Fibroblast of gingiva (primary cell): ENCODE measurements around the gene ESRRB.
A peak's percentile ranks its signal among the peaks of the same experiment; 100 is the strongest.

ENCODE experiments used
- DNase-seq: peaks from one replicate; pipeline ENCODE4 v3.0.0-alpha.2; 2011; ENCODE audit warnings: low read depth

Gene ESRRB

DNA sequence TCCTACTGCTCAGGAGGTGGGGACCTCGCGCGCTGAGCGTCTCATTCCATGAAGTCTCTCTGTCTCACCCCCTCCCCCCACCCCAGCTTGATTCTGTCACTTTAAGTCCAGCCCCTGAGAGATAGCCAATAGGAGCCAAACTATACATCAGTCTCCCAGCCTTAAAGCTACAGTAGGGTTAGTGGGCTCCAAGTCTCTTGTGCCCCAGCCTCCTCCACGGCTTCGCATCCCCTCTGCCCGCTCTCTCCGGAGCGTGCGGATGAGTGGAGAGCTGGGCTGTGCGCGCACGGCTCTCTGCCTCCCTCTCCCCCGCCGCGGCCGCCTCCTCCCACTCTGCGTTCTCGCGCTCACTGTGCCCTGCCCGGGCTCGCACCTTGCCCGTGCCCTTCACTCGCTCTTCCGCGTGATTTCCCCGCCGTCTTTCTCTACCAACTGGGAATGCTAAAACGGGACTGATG, at the start of gene ESRRB:
ESRRB (plus strand) TSS at position 191 of the 458 bp plus-strand sequence; CDS start at position 456, 265 bp downstream.
- DNase-seq, result no peak

DNA sequence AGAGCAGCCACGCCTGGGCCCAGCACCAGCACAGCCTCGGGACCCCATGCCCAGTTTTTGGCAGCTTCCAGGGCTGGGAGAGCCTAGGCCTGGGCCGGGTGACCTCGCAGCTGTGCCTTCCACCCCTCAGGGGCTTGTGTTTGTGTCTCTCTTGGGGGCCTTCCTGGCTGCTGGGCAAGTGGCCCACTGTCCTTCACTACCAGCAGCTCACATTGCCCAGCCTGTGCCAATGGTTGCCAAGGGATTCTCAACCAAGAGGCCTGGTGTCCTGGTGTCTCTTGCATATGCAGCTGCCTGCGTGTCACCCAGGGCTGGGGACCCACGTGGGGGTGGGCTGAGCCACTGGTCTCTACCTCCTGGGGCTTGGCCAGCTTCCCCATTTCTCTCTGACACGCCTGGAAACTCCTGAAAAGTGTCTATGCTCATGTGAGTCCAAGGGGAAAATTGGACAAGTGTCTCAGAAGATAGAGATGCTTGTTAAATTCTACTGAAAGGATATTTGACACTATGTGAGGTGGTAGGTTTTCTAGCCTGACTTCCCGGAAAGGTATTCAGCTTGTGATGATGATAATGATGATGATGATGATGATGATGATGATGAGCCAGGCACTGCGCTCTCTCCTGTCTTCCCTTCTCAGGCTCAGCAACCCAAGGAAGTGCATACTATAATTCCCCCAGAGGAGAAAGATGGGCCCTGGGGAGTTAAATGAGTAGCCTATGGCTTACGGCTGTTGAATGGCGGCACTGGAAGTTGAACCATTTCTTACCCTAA, 48.8 kb upstream of the ESRRB start:
- no peak for DNase-seq

DNA sequence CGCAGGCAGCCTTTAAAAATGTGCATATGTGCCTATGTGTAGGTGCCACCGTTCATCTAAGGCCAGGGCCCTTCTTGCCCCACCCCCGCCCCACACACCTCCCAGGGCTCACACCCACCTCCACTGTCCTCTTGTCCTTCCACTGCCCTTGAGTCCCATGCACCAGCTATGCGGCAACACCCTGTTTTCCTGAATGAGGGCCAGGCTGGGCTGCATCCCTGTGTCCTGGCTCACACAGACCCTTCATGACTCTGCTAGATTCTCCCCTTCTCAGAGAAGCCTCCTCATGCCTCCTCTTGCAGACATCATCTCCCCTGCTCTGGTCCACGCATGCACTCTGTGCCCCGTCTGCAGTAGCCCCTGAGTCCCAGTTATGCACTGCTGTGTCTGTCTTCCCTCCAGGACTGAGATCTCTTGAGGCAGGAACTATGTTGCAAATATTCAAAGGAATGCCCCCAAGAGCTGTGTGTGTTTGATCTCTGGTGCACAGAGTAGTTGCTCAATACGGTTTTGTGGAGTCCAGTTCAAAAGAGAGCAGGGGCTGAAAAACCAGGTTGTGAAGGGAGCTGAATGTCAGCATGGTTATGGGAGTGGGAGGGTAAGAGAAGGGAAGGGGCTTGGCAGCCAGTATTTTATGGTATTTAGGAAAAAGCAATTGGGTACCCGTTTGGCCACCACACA, 47.3 kb upstream of the ESRRB start:
- no peak for DNase-seq

DNA sequence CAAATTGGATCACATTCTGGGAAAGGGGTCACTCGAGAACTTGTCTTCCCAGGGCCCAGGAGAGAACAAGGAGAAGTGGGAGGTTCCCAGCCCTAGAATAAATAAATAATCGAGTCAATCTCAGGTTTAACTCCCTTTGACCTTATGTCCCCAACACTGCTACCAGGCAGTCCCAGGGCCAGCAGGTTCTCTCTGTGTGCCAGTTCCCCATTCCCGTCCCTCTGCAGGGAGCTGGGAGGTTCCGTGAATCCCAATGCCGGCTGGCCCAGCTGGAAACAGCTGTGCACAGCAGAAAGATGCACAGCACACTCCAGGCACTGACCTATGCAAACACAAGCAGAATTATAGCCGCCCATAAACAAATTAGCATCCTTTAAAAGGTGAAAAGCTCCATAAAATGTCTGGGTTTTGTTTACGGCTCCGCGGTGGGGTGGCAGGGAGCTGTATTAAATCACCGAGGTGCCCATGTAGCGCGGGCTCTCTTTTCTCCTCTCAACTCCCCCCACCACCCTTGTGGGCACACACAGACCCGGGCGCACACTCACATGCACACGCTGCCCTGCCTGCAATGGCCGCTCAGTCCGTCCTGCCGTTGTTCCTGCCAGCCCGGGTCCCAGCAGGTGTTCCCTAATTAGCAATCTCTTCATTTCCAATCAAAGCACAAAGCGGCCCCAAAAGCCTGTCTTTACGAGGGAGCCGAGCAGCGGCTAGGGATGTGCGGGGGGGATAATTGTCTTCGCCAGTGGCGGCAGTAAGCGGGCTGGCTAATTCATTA, 46.6 kb upstream of the ESRRB start:
- DNase-seq, result no peak

DNA sequence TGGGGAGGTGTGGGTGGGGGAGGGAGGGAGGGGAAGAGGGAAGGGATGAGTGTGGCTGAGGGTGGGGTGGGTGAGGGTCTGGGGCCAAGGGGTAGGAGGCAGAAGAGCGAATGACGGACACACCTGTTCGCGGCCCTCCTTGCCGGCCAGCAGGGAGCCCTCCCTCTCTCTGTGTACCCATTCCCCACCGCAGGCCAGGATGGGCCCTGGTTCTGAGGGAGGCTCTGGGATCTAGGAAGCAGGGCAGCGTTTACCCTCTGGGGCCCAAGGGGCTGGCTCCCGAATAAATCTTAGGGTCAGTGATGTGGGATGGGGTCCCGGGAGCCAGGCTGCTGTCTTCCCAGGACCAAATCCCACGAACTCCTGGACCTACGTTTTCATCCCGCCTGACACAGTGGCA, 46.0 kb upstream of the ESRRB start:
- no peak for DNase-seq

DNA sequence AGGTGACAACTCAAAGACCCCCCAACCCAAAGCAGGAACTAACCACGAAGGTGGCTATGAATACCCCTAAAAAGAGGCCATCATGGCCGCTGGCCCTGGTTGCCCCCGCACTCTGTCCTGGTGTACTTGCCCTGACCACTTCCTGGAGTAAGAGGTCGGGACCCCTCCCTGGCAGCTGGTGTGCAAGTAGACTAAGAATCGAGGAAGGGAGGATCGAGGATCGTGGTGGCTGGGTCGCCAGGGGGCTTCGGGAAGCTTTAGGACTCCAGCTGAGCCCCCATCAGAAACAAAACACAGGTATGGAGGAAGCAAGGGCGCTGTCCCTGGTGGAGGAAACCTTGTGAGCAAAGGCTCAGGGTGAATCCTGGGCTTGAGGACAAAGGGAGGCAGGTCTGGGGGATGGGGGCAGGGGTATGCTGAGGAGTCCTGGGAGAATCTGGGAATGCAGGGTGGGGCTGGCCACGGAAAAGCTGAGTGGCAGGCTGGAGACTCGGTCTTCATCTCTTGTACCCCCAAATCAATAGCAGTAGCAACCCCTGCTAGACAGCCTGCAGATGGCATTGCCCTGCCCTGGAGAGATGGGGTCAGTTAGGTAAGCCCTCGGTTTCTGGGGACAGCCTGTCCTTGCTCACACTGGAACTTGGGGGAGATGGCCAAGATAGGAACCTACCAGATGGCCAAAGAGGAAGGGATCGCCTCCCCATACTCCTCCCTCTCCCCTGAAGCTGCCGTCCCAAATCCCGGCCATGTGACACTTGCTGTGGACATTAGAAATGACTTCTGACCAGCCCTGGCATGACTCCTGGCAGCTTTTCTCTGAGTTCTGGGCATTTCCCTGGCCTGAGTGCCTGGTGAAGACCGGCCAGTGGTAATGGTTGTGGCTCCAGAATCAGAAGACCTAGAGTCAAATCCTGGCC, 45.3 kb upstream of the ESRRB start:
- no peak for DNase-seq

DNA sequence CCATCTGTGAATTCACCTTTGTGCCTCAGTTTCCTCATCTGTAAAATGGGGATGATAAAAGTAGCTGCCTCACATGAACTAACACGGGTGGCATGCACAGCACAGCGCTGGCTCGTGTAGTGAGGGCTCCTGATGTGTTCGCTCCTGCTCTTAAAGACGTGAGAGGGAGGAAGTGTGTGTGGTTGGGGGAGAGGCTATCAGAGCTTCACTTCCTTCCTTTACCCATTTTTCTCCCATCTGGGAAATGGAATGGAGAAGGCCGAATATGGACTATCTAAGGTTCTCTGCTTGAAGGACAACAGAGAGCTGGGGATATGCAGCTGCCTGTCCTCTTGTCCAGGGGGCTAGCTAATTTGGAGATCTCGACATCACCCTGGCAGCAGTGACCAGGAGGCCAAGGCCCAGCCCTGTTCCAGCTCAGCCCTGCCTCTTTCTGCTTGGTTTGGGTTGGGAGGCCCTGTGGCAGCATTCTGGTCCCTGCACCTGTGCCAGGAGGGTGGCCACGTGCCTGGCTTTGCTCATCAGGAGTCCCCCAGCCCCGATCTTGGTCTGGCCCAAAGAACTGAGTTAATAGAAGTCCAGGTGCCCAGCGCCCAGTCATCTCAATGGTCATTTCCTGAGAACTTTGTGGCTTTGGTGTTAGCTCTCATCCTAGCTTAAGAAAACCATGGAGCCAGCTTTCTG, 44.5 kb upstream of the ESRRB start:
- no peak for DNase-seq

DNA sequence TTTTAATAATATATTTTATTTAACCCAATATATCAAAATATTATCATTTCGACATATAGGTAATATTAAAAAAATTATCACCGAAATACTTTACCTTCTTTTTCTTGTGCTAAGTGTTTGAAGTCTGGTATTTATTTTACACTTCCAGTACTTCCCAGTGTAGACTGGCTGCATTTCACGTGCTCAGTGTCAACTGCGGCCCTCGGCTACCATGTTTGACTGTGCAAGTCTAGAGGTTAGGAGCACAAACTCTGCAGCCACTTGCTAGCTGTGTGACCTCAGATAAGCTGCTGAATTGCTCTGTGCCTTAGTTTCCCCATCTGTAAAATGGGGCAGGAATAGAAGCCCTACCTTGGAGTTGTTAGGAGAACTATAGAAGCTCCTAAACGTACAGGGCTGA, 42.3 kb upstream of the ESRRB start:
- DNase-seq, result no peak

DNA sequence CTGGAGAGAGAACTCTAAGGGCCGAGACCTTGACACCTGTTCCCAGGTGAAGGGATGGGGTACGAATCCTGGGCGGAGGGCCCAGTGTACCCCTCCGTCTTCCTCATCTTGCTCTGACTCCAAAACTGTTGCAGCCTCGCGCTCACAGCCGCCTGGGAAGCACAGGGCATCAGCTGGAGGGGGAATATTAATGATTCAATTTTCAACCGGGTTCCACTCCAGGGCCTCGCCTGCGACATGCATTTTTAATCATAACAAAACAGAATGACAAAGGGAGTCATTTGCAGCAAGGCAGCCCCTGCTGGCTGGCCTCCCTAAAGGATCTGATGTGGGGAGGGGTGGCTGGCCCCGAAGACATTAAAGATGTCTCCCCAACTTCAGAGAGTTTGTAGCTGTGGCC, 41.6 kb upstream of the ESRRB start:
- DNase-seq, result no peak

DNA sequence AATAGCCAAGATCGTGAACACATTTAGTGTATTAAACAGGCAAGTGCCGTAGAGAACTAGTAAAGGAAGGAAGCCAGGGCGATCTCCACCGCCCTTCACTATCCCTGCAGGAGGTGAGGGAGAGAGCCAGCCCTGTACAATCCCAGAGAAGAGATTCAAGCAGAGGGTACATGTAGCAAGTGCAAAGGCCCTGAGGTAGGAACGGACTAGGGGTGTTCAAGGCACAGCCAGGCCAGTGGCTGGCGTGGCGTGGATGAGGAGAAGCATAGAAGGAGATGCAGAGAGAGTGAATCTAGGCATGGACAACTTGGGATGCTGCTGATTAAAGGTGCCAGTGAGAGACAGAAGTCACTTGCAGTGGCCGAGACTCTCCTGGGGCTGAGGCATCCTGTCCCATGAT, 39.1 kb upstream of the ESRRB start:
- no peak for DNase-seq

DNA sequence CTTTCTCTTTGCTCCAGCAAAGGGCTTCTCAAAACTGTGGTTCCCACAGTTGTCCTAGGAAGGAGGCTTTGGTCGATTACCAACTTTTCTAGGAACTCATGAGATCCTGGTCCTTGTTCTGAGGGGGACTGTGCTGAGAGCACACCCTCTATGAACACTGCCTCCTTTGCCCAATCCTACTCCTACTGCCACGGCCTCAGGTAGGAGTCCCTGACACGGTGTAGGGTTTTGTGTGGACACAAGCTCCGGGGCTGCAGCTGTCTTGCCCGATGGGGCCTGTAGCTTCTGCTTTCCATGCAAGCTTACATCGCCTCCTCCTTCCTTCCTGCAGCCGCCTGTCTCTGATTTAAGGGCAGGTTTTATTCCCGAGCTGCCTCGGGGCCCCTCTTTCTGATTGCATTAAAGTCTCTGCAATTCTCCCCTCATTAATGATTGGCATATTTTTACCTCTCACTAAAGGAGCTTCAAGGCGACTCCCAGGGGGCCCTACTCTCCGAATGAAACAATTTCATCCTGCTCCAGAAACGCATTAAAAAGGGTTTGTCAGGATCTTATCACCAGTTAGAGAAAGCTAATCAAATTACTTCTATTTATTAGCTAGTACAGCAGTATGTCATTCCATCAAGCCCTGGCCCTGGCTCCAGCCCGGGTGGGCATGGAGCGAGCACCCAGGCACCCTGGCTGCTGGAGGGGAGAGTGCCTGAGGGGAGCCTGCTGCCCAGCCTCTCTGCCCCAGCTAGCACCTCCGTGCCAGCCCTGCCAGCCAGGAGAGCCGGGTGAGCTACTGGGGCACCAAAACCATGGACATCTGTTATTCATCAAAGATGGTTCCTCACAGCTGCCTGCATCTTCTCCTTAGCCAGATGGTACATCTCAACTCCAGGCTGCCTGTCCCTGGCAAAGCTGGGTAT, 38.0 kb upstream of the ESRRB start:
- peak; percentile 6 for DNase-seq

DNA sequence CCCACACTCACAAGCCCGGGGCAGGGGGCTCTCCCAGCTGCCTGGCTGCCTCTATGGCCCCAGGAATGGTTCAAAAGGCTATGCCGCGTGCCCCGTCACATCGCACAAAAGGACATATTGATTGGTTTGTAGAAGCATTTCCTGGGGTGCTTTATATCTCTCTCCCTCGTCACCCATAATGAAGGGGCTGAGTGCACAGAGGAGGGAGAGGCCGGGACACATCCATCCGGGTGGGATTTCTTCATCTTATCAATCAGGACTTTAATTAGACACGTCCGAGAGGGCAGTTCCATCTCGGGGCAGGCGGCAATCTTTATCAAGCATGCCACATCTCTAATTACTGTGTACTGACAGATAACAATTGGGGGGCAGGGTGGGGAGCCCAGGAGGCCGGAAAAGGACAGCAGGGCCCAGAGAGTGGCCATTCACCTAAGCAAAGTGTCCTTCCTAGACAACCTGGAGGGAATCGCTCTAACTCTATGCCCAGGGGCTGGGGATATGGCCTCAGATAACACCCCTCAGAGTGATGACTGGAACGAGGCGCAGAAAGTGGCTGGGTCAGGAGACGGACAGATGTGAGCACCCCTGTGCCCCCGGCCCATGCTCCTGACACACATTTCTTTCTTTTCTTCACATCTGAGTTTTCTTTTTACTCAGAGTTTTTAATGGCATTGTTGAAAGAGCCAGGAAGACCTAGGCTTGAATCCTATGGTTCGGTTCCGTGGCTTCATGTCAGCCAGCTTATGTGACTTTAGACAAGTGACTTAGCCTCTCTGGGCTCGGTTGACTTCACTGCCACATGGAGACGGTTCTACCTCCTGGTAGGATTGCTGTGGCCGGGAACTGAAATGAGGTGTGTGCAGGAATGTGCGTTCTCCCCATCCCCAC, 36.0 kb upstream of the ESRRB start:
- no peak for DNase-seq

DNA sequence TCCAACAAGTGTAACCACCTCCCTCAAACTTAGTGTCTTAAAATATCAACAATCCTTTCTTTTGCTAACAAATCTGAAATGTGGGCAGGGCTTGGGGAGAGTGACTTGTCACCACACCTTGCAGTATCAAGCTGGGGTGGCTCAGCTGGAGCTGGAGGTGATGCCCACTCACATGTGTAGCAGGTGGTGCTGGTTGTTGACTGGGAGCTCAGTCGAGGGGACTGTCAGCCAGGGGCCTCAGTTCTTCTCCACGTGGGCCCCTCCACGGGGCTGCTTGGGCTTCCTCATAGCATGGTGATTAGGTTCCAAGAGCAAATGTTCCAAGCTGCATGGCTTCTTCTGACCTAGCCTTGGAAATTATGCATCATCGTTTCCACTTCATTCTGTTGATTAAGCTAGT, 32.6 kb upstream of the ESRRB start:
- no peak for DNase-seq

DNA sequence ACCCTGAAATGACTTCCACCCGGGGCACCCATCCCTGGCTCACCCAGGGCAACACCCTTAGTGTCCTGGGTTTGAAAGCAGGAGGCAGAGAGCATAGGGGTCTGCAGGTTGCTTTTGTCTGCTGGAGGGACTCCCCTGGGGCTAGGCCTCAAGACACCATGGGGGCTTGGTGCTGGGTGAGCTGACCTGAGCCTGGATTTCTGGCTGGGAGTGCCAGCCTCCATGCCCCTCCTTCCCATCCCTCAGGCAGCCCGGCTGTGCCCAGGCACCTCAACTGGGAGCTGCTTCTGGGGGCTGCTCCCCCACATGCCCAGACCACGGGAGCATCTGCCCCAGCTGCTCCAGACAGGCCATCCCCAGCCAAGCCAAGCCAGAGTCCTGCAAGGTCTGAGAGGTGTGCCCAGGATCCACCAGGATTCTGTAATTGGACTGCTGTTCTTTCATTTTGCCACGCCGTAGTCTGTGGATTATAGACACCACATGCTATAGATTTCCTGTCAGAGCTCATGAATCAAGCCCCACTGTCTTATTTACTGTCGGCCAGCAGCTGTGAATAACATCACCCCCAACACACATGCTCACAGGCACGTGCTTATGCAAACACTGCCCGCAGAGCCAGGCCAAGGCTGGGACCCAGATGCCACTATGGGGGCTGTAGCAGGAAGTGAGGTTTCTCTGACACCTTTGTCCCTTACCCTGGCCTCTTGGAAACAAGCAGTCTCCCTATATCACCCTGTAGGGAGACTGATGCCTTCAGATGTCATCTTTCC, 29.4 kb upstream of the ESRRB start:
- no peak for DNase-seq

DNA sequence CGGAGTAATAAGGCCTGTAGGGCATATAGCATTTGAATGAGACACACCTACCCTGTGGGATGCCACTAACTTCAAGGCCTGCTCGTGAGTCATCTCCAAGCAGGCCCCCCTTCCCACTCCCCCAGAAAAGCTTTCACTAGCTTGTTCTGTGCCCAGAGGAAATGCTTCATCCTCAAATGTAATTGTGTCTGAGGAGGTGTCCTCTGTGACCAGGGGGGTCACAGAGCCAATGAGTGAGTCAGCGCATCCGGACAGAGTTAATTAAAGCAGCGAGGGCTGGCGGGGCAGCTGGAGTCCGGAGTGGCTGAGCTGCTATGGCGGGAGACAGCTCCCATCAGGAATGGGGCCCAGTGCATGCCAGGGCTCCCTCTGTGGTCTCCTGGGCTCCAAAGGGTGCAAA, 27.0 kb upstream of the ESRRB start:
- peak; percentile 21 for DNase-seq

DNA sequence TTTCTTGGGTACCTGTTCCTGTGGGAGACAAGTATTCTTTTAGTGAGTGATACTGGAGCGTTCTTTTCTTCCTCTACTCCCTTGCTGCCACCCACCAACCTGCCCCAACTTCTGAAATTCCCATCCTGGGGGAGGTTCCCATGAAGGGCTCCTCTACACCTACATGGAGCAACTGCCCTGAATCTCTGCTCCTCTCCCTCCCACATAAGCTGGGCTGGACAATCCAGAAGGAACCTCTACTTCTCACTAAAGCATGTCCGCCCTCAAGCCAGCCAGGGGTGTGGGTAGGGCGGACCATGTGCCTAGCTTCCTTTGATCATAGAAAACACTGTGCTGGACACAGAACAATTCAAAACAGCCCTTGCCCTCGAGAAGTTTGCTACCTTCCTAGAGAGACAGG, 25.9 kb upstream of the ESRRB start:
- no peak for DNase-seq

DNA sequence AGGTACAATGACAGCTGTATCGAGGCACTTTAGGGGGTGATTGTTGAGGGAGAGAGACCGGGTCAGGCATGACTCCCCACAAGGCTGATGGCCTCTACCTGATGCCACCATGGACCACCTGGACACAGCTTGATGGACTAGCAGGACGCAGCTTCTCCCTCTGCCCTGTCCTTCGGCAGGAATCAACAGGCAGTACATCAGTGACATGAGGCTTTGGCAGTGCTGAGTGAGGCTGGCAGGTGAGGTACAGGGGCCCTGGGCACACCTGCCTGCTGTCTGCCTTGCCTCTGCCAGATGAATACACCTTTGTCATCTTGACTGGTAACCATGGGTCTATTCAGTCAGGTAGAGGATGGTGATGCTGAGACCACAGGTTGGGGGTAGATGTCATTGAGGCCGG, 25.3 kb upstream of the ESRRB start:
- DNase-seq, result no peak

DNA sequence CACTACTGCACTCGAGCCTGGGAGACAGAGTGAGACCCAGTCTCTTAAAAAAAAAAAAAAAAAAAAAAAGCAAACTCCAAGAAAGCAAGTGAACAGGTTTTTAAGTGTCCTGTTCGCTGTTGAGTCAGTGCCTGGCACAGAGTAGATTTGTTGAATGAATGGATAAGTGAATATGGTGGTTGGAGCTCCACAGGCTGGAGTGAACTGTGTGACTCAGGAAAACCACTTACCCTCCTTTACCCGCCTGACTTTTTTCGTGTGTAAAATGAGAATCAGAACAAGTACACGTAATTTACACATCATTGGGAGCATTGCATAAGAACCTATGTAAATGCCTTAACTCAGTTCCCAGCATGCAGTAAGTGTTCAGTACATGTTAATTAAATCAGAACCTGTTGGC, 24.0 kb upstream of the ESRRB start:
- no peak for DNase-seq
